Hematopoietic multipotent progenitor cell treated with erythropoietin and hydrocortisone succinate and interleukin-3 and kit ligand, for 6 days (in vitro differentiated cells): ENCODE measurements around the gene PAOX.

Experiments used
- DNase-seq: peaks from one replicate; pipeline ENCODE4 v3.0.0-alpha.2; 2015

The PAOX gene

GRCh38 chr10:133379152-133379800, at the start of gene PAOX:
Gene PAOX (plus strand): TSS chr10:133379262. CDS start chr10:133379317, 55 bp downstream.
- DNase-seq = peak; percentile 54

- peak; percentile 93 for DNase-seq
Measured at GRCh38 chr10:133329491-133330202, 49.4 kb upstream of the PAOX start.

- DNase-seq = no peak
Measured at GRCh38 chr10:133332936-133333699, 45.9 kb upstream of the PAOX start.

- no peak for DNase-seq
Measured at GRCh38 chr10:133334503-133335245, 44.4 kb upstream of the PAOX start.

- DNase-seq = peak; percentile 78
Measured at GRCh38 chr10:133335246-133336117, 43.6 kb upstream of the PAOX start.

- DNase-seq = no peak
Measured at GRCh38 chr10:133336118-133336576, 42.9 kb upstream of the PAOX start.

- DNase-seq = peak; percentile 37
Measured at GRCh38 chr10:133336577-133337369, 42.3 kb upstream of the PAOX start, which contains the start of gene CALY. Gene CALY (minus strand): TSS chr10:133336896. CDS start chr10:133328989, 7,907 bp downstream.

GRCh38 chr10:133337370-133337725, 41.7 kb upstream of the PAOX start:
- DNase-seq = no peak

- no peak for DNase-seq
Measured at GRCh38 chr10:133338080-133339071, 40.7 kb upstream of the PAOX start.

- DNase-seq = no peak
Measured at GRCh38 chr10:133339708-133340380, 39.2 kb upstream of the PAOX start.

- no peak for DNase-seq
Measured at GRCh38 chr10:133341983-133342382, 37.1 kb upstream of the PAOX start.

GRCh38 chr10:133342942-133343341, 36.1 kb upstream of the PAOX start:
- no peak for DNase-seq

GRCh38 chr10:133343558-133343957, 35.5 kb upstream of the PAOX start:
- DNase-seq = no peak

- DNase-seq = no peak
Measured at GRCh38 chr10:133344236-133344635, 34.8 kb upstream of the PAOX start.

- DNase-seq = no peak
Measured at GRCh38 chr10:133346413-133346812, 32.6 kb upstream of the PAOX start.

- DNase-seq = no peak
Measured at GRCh38 chr10:133347710-133348517, 31.1 kb upstream of the PAOX start.

- no peak for DNase-seq
Measured at GRCh38 chr10:133349160-133349568, 29.9 kb upstream of the PAOX start.

- no peak for DNase-seq
Measured at GRCh38 chr10:133349577-133350011, 29.5 kb upstream of the PAOX start.
